Ishikawa (cell line): Measurements from ENCODE around the gene PCLO.
A peak's percentile ranks its signal among the peaks of the same experiment; 100 is the strongest.

Experiments
- CEBPB ChIP-seq: IDR thresholded peaks from 2 replicates; pipeline ENCODE4 v1.6.1; 2012
- CREB1 ChIP-seq: IDR thresholded peaks from 2 replicates; pipeline ENCODE4 v1.6.1; 2012; ENCODE audit warnings: low read depth
- EGR1 ChIP-seq: IDR thresholded peaks from 2 replicates; pipeline ENCODE4 v1.6.1; 2012
- EP300 ChIP-seq: IDR thresholded peaks from 2 replicates; pipeline ENCODE4 v1.6.1; 2012; ENCODE audit warnings: borderline replicate concordance
- FOXM1 ChIP-seq: IDR thresholded peaks from 2 replicates; pipeline ENCODE4 v1.6.1; 2012; ENCODE audit warnings: low read depth, borderline replicate concordance
- MAX ChIP-seq: IDR thresholded peaks from 2 replicates; pipeline ENCODE4 v1.6.1; 2012
- NFIC ChIP-seq: IDR thresholded peaks from 2 replicates; pipeline ENCODE4 v1.6.1; 2012
- RAD21 ChIP-seq: IDR thresholded peaks from 2 replicates; pipeline ENCODE4 v1.6.1; 2012; ENCODE audit warnings: low read depth
- TAF1 ChIP-seq: IDR thresholded peaks from 2 replicates; pipeline ENCODE4 v1.6.1; 2012; ENCODE audit warnings: low read depth, mild to moderate bottlenecking
- TEAD4 ChIP-seq: IDR thresholded peaks from 2 replicates; pipeline ENCODE4 v1.6.1; 2012
- USF1 ChIP-seq: IDR thresholded peaks from 2 replicates; pipeline ENCODE4 v1.6.1; 2012
- YY1 ChIP-seq: IDR thresholded peaks from 2 replicates; pipeline ENCODE4 v1.6.1; 2012; ENCODE audit warnings: low read depth
- ZBTB7A ChIP-seq: IDR thresholded peaks from 2 replicates; pipeline ENCODE4 v1.6.1; 2012; ENCODE audit warnings: low read depth
- TF ChIP-seq, protein P1 (sequence below): IDR thresholded peaks from 2 replicates; pipeline ENCODE4 v1.6.1; 2012; ENCODE audit warnings: low read depth, mild to moderate bottlenecking

GRCh38 chr7:82810558-82811259 lies 352.0 kb downstream of the PCLO start:
- no peak for TF ChIP-seq ZBTB7A
- TF ChIP-seq EP300 = no peak
- no peak for TF ChIP-seq YY1
- TF ChIP-seq NFIC = no peak
- no peak for TF ChIP-seq FOXM1
- TF ChIP-seq CEBPB = no peak
- TF ChIP-seq, protein P1, sequence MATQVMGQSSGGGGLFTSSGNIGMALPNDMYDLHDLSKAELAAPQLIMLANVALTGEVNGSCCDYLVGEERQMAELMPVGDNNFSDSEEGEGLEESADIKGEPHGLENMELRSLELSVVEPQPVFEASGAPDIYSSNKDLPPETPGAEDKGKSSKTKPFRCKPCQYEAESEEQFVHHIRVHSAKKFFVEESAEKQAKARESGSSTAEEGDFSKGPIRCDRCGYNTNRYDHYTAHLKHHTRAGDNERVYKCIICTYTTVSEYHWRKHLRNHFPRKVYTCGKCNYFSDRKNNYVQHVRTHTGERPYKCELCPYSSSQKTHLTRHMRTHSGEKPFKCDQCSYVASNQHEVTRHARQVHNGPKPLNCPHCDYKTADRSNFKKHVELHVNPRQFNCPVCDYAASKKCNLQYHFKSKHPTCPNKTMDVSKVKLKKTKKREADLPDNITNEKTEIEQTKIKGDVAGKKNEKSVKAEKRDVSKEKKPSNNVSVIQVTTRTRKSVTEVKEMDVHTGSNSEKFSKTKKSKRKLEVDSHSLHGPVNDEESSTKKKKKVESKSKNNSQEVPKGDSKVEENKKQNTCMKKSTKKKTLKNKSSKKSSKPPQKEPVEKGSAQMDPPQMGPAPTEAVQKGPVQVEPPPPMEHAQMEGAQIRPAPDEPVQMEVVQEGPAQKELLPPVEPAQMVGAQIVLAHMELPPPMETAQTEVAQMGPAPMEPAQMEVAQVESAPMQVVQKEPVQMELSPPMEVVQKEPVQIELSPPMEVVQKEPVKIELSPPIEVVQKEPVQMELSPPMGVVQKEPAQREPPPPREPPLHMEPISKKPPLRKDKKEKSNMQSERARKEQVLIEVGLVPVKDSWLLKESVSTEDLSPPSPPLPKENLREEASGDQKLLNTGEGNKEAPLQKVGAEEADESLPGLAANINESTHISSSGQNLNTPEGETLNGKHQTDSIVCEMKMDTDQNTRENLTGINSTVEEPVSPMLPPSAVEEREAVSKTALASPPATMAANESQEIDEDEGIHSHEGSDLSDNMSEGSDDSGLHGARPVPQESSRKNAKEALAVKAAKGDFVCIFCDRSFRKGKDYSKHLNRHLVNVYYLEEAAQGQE = no peak
- TF ChIP-seq USF1 = no peak
- TF ChIP-seq CREB1 = no peak
- TF ChIP-seq MAX = no peak
- TF ChIP-seq EGR1 = no peak
- TF ChIP-seq RAD21 = peak; percentile 74
- TF ChIP-seq TAF1 = no peak
- TF ChIP-seq TEAD4 = no peak
